GM21717 (cell line): ENCODE data around the gene RBFOX1.

Experiments used
- ATAC-seq: cut with Tn5 transposase; IDR thresholded peaks from one replicate; pipeline ENCODE4 v1.9.1; 2021; ENCODE audit warnings: mild to moderate bottlenecking, moderate library complexity; ENCODE audit not compliant: unreplicated experiment

The RBFOX1 gene

DNA sequence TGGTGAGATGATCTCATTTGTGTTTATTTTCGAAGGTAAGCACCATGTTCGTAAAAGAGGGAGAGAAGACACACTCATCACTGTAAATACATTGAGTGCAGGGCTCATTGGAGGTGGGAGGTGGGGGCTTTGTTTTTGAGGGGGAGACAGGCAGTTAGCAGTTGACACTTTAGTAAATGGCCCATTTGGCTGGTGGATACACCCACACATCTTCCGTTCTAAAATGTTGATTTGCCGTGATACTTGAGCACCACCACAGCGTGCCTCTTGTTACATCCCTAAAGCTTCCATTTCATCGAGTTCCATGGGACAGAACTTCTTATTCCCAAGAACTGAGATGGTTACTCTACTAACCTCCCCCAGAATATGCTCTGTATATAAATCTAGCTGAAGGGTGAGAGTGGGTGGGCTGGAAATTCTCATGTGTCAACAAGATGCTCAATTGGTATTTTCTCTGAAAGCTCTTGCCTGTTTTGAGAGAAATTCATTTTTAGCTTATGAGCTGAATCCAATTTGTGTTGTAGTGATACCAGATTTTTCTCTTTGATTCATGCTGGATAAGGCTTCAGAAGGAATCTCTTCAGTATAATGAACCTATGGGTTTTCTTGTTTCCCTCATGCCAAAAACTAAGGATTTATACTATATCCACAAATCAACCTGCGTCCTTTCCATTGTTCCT lies 314.3 kb downstream of the RBFOX1 start:
- no peak for ATAC-seq

DNA sequence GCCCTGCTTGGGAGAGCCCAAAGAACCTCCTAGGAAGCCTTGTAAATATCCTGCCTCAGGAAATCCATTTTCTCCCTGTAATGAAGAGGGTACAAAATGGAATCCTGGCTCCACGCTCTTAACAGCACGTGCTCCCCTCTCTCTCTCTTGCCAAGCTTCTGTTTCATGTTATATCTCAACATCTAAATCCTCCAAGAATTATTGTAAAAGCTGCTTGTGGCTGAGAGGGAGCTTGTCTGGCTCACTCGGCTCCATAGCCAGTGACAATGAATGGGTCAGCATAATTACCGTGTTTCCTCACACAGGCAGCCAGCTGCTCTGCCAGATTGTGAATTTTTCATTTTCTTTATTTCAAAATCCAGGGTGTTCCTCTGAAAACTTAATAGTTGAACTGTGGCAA lies 317.8 kb downstream of the RBFOX1 start:
- no peak for ATAC-seq

GRCh38 chr16:7651803-7652570 lies 319.3 kb downstream of the RBFOX1 start:
- ATAC-seq: no peak

GRCh38 chr16:7653746-7654461 lies 321.3 kb downstream of the RBFOX1 start:
- ATAC-seq: no peak

DNA sequence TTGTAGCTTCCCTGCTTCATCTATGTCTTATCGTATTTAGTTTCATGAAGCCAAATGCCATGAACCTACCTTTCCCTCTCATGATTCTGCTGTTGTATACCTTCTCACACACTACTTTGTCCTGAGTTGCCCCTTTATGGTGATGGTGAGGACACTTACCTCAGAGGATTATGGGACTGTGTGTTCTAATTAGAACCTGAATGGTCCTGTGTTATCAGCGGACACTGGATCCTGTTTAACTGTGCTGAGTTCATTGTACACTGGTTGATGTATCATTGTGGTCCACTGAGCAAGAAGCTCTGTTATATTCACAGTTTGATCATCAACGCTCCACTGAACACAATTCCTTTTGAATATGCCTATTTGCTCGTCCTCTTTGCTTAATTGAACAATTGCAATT lies 343.0 kb downstream of the RBFOX1 start:
- ATAC-seq: no peak

DNA sequence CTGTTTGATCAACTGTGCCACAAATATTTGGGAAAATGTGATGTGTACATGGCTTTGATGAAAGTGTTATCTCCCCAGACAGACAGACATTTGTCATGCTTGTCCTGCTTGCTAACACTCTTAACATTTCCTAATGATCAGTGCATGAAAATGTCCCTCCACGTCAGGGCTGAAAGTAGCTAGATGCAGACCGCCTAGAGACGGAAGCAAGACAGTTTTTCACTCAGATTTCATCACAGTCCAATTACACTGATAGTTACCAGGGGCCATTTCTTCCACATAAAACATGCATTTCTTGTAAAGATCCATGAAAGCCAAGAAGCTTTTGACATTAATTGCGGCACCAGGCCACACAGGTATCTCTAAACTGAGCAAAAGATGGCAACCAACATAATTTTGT lies 347.7 kb downstream of the RBFOX1 start:
- no peak for ATAC-seq

- no peak for ATAC-seq
Observed at GRCh38 chr16:7688811-7689210, 356.2 kb downstream of the RBFOX1 start.

- no peak for ATAC-seq
Observed at GRCh38 chr16:7689234-7689633, 356.6 kb downstream of the RBFOX1 start.

GRCh38 chr16:7691533-7691932 lies 358.9 kb downstream of the RBFOX1 start:
- no peak for ATAC-seq

GRCh38 chr16:7703672-7704071 lies 371.0 kb downstream of the RBFOX1 start:
- no peak for ATAC-seq

DNA sequence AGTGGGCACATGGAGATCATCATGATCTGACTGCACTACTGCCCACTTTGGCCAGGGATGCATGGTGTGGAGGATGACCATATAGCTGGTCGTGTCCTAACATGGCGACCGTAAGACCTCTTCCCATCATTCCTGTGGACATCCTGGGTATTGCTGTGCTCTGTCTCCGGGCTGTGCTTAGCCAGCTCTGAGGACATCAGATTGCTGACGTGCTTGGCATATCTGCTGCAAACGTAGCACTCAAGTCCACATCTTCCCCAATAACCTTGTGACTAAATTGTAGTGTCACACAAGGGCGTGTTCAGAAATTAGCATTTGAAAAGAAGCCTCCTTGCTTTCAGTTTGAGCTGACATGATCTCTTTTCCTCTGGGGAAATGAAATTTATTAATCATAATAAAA lies 373.2 kb downstream of the RBFOX1 start:
- ATAC-seq: no peak

DNA sequence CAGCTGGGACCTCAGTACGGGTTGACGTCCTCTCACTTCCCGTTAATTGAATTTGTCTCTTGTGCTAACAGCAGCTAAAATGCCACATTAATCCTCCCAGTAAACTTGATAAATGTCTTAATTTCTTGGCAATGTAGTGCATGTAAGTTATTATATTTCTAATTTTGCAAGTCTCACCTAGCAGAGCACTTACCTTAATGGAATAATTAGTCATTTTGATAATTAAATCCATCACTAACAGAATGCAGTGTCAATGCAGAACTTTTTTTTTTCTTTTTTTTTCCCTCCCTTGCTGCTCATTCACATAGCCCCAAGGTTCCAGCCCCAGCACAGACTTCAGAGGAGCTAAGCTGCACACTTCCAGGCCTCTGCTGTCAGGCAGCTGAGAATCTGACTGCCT lies 376.5 kb downstream of the RBFOX1 start:
- no peak for ATAC-seq

- ATAC-seq: no peak
Observed at GRCh38 chr16:7713244-7713643, 380.6 kb downstream of the RBFOX1 start.

- ATAC-seq: no peak
Observed at GRCh38 chr16:7714775-7715174, 382.1 kb downstream of the RBFOX1 start.

GRCh38 chr16:7716660-7717550 lies 384.3 kb downstream of the RBFOX1 start:
- ATAC-seq: no peak

DNA sequence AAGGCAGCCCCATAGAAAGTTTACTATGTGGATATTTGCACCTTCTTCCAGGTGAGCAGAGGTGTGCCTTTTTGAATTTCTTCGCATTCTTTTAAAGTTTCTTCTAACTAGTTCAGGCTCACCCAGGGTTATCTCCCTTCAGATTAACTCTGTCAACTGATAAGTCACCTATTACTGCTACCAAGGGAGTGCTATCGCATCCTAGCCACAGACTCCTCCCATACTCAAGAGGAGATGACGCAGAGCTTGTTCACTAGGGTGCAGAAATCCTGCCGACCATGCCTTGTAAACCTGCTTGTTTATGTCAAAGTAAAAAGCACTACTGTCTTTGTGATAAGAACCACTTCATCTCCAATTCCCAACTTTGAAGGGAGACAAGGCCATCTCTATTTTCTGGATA lies 390.1 kb downstream of the RBFOX1 start:
- ATAC-seq: no peak

DNA sequence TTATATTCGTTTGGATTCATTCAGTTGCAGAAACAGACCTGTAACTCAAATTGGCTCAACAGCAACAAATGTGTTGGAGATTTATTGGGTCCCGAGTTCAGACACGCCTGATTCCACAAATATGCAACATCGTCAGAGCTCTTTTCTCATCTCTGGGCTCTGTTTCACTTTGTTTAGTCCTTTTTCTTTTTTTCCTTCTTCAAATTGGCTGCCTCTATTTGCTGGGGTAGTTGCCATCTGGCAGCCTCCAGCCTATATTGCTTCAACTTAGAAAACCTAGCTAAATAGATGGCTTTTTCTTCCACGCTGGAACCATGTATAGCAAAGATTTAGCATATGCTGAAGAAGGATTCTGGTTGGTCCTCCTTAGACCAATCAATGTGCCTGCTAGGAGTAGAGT lies 398.5 kb downstream of the RBFOX1 start:
- no peak for ATAC-seq

GRCh38 chr16:7736138-7736665 lies 403.6 kb downstream of the RBFOX1 start:
- ATAC-seq: no peak

- ATAC-seq: no peak
Observed at GRCh38 chr16:7742626-7743025, 410.0 kb downstream of the RBFOX1 start.

- ATAC-seq: no peak
Observed at GRCh38 chr16:7744546-7745264, 412.1 kb downstream of the RBFOX1 start.
